HUES6 (cell line): ENCODE results near the gene ICE2.
A peak's percentile ranks its signal among the peaks of the same experiment; 100 is the strongest.

ENCODE experiments used
- H3K27ac ChIP-seq: 2 replicates; pipeline ENCODE4 v1.7.0; 2013; ENCODE audit warnings: low read depth, mild to moderate bottlenecking, low read length, inconsistent platforms
- H3K27me3 ChIP-seq: 2 replicates; pipeline ENCODE4 v1.6.1; 2013; ENCODE audit warnings: low read length; ENCODE audit not compliant: control insufficient read depth, insufficient read depth
- H3K36me3 ChIP-seq: 2 replicates; pipeline ENCODE4 v1.6.1; 2013; ENCODE audit warnings: low read length; ENCODE audit not compliant: control insufficient read depth, insufficient read depth
- H3K4me1 ChIP-seq: 2 replicates; pipeline ENCODE4 v1.6.1; 2013; ENCODE audit warnings: low read length; ENCODE audit not compliant: control insufficient read depth, insufficient read depth
- H3K4me3 ChIP-seq: 2 replicates; pipeline ENCODE4 v1.5.1; 2013; ENCODE audit warnings: low read depth, low read length
- H3K9ac ChIP-seq: one replicate; pipeline ENCODE4 v1.6.1; 2013; ENCODE audit warnings: mild to moderate bottlenecking, low read length
- H3K9me3 ChIP-seq: 2 replicates; pipeline ENCODE4 v1.6.1; 2013; ENCODE audit warnings: low read depth, low read length; ENCODE audit not compliant: control insufficient read depth, insufficient read depth

ICE2 gene

DNA sequence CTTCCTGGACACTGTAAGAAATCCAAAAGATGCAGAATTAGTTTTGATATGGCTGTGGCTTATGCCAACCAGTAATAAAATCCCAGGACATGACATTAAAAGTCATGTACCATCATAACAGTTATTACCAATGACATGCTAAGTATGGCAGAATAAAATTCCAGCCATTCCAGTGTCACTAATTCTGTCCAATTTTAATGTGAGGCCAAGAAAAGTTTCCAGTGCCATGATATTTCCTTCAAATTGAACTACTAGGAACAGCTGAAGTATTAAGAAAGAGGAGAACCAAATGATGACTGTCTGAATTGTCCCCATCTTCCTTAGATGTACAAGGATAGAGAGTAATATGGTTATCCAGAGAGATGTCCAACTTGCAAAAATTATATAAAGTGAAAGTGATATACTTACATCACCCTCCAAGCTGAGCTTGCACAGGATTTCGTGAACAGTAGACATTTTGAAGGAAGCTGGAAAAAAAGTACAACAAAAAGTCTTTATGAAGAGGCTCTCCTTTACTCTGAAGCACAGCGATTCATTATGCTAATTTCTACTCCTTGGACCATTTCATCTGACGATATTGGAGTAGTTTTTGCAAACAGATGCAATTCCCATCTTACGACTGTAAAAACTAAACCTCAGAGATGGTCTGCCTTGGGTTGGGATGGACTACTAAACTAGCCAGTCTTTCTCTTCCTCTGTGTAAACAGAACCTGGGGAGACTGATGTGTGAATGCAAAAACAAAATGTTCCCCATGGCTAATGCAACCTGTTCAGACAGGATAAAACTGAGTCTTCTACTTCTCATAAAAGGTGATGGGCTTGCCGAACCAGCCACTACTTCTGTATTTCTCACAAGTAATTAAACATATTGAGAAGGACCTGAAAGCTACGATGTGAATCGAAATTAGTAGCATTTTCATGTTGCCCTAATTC, 93.1 kb downstream of the ICE2 start:
- Histone ChIP-seq H3K4me3 (no peak overlapping the region), H3K27me3 (no peaks in the 10 kb centered on the region), H3K36me3 (peaks cover 66% of the 10 kb centered on the region), H3K27ac (no peak overlapping the region), H3K4me1 (peaks cover 16% of the 10 kb centered on the region), H3K9ac (no peak overlapping the region), H3K9me3 (no peaks in the 10 kb centered on the region)

DNA sequence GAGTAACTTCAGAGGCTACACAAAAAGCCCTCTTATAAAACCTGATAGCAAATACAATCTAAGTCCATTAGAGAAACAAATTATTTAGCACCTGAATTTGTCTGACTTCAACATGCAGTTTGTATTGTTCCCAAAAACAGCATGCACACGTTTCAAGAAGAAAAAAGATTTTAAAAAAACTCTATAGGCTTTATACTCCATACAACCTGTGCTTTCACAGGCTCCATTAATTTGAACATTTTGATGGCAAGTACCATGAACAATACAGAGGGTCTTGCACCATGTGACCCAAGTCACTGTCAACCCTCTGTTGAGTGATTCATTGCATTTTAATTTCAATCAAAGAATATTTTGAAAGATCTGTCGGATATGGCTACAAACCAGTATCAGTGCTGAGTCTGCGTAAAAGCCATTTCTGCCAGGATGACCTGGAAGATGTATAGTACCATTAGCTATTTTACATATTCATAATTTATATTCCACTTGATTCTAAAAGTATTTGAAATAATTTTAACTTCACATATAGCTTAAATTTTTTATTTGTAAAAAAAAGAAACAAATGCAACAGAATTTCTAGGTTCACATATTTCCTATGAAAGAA, 94.3 kb downstream of the ICE2 start:
- no peak overlapping the region for H3K4me3 ChIP-seq
- H3K36me3 ChIP-seq = peaks cover 68% of the 10 kb centered on the region
- no peaks in the 10 kb centered on the region for H3K9me3 ChIP-seq
- no peak overlapping the region for H3K27ac ChIP-seq
- no peak overlapping the region for H3K9ac ChIP-seq
- no peaks in the 10 kb centered on the region for H3K27me3 ChIP-seq
- peaks cover 7% of the 10 kb centered on the region for H3K4me1 ChIP-seq

DNA sequence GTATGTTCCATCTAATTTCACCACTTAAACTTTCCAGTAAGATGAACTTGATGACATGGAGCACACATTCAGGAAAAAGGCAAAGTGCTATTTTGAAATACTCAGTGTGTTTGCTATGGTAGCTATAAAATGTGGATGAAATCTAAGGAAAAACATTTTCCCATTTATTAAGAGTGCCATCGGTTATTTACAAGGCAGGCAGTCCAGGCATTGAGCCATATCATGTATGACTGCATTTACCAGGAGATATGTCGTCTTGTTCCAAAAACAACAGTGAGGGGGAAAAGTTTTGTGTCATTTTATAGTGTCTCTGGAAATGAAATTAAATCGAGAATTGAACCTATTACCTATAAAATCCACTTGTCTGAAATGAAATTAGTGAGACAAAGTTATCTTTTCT, 94.9 kb downstream of the ICE2 start:
- H3K9me3 ChIP-seq = no peaks in the 10 kb centered on the region
- peaks cover 3% of the 10 kb centered on the region; the same call in 1 of the 2 replicates for H3K4me1 ChIP-seq
- H3K4me3 ChIP-seq = no peak overlapping the region
- H3K36me3 ChIP-seq = peaks cover 67% of the 10 kb centered on the region
- H3K9ac ChIP-seq = no peak overlapping the region
- H3K27me3 ChIP-seq = no peaks in the 10 kb centered on the region
- no peak overlapping the region for H3K27ac ChIP-seq

DNA sequence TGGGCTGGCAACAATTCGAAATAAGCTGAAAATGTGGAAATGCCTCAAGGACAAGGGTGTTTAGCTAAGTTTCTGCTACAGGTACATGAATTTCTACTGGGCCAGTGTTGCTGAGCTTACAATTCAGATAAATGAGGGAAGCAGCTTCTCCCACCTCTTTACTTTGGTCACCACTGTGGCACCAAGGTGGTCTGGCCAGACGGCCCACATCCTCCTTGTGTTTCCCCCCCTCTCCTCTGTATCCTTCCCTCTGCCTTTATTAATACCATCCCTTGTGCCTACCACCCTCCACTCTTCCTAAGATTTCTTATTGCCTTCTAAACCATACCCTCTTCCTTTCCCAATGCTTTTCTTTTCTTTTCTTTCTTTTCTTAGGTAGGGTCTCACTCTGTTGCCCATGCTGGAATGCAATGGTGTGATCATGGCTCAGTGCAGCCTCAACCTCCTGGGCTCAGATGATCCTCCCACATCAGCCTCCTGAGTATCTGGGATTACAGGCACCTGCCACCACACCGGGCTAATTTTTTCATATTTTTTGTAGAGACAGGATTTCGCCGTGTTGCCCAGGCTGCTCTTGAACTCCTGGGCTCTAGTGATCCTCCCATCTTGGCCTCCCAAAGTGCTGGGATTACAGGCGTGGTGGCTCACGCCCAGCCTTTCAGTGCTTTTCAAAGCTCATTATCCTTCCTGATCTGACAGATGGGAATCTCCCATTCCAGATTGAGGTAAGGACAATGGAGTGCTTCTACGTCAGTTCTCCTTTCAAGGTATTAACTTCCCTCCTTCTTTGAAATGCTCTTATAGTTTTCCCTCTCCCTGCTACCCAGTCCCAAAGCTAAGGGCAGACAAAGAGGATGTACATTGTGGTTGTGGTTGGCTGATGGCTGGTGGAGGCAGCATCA, 95.9 kb downstream of the ICE2 start:
- Histone ChIP-seq H3K27ac (no peak overlapping the region), H3K36me3 (peaks cover 73% of the 10 kb centered on the region), H3K4me3 (no peak overlapping the region), H3K27me3 (no peaks in the 10 kb centered on the region), H3K9me3 (no peaks in the 10 kb centered on the region), H3K4me1 (peaks cover 3% of the 10 kb centered on the region; the same call in 1 of the 2 replicates), H3K9ac (no peak overlapping the region)

DNA sequence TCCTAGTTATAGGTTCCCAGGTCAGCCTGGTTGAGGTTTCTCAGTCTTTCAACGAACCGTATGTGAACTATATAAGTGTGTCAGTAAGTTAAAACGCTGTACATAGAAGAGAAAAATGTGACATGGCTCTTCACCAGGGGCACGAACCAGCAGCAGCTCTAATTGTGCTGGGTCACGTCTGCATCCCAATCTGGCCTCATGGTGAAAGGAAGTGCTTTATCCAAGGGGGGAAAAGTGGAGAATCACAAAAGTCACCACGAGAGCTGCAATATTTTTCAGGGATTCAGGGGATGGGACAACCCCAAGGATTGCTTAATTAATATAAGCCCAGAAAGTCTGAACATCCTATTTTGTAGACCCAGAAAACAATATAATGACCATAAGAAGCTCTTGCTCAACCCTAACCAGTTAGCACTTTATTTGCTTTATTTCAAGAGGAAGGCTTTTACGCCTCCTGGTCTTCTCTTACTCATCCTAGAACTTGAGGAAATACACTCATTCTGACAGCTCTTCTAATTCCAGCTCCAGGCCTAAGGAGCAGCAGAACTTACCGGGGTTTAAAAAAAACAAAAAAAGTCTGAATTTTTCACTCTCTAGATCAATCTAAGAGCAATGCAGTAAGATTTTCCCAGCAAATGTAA, 97.7 kb downstream of the ICE2 start:
- Histone ChIP-seq H3K4me3 (no peak overlapping the region), H3K9me3 (no peaks in the 10 kb centered on the region), H3K36me3 (peaks cover 77% of the 10 kb centered on the region), H3K27me3 (no peaks in the 10 kb centered on the region), H3K27ac (no peak overlapping the region), H3K9ac (no peak overlapping the region), H3K4me1 (peaks cover 7% of the 10 kb centered on the region; the same call in 1 of the 2 replicates)

DNA sequence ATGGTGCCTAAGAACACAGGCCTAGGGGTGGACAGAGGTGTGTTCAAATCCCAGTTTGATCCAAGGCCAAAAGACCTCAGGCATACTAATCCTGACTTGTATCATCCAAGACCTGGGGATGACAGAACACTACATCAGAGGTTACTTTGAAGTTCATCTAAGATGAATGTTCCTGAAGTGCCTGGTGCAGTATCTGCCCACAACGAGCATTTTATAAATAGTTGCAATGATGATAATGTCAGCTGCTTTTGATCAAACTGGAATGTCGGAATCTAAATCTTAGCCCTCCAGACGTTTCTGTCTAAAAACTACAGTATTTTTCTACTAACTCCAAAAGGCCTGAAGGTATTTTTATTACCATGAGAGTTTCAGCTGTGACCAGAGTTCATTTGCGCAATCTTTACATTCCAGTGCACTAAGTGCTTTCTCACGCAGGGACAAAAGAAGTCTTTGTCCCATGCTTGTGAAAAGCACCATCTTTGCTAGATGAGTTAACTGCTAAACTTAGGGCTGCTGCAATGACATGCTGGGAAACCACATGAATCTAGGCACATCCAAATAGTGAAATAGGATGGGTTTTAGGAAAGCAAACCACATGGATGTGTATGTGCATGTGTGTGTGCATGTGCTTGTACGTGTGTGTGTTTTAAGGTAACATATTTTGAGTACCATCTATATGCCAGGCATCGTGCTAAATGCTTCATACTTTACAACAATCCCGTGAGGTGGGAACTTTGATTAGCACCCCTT, 99.2 kb downstream of the ICE2 start:
- Histone ChIP-seq H3K4me1 (peaks cover 20% of the 10 kb centered on the region), H3K36me3 (peaks cover 74% of the 10 kb centered on the region), H3K27ac (no peak overlapping the region), H3K27me3 (no peaks in the 10 kb centered on the region), H3K9me3 (no peaks in the 10 kb centered on the region), H3K4me3 (no peak overlapping the region), H3K9ac (no peak overlapping the region)

DNA sequence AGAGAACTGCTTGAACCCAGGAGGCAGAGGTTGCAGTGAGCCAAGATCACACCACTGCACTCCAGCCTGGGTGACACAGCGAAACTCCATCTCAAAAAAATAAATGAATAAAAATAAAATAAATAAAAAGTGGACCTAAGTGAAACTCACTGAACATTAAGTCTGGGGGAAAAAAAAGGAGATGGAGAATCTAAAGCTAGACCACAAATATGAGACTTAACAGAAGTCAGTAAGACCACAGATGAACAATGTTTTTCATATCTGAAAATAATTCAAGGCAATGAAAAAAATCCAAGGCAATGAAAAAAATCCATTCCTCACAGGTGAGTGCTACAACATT, 99.8 kb downstream of the ICE2 start:
- Histone ChIP-seq H3K4me1 (peaks cover 26% of the 10 kb centered on the region), H3K4me3 (no peak overlapping the region), H3K27me3 (no peaks in the 10 kb centered on the region), H3K9me3 (no peaks in the 10 kb centered on the region), H3K27ac (no peak overlapping the region), H3K9ac (no peak overlapping the region), H3K36me3 (peaks cover 74% of the 10 kb centered on the region)

DNA sequence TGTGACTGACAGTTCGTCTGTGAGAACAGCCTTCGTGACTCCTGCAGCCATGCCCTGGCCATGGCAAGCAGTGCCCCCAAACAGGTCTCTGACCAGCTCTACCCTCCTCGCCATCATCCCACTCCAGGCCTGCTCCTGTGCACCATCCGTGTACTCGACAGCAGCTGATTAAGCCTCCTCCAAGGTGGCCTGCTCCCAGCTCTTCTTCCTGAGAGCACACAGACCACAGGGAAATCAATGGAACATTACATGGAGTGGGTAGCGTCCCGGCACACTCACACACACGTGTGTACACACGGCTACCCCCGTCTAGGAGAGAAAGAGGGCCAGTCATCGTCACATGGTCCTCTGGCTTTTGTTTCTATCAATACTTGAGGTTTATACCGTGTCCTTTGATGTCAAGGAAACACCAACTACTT, 102.3 kb downstream of the ICE2 start:
- peaks cover 31% of the 10 kb centered on the region for H3K4me1 ChIP-seq
- peak overlapping the region; percentile 1 for H3K9ac ChIP-seq
- peaks cover 73% of the 10 kb centered on the region for H3K36me3 ChIP-seq

DNA sequence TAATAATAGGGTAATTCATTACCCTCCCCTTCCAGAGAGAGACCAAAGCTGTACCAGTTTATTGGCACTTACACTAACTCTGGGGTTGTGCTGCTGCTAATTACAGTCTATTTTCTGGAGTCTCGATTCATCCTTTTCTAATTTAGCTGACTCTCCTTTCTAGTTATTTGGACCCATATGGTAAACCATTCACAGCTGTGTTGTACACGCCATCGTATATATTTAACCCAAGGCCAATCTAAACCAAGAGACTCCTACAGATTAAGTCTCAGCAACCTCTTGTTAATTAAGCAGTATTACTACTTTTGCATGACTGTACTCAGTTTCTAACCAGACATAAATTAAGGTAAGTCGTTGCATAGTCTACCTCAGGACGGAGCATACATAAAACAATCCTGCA, 103.6 kb downstream of the ICE2 start:
- Histone ChIP-seq H3K27ac (no peak overlapping the region), H3K36me3 (peaks cover 75% of the 10 kb centered on the region), H3K4me1 (peaks cover 31% of the 10 kb centered on the region)

More for the DNA sequence above, 102.3 kb downstream of the ICE2 start:
- H3K4me3 ChIP-seq = no peak overlapping the region
- no peak overlapping the region for H3K27ac ChIP-seq
- no peaks in the 10 kb centered on the region for H3K27me3 ChIP-seq
- no peaks in the 10 kb centered on the region for H3K9me3 ChIP-seq

DNA sequence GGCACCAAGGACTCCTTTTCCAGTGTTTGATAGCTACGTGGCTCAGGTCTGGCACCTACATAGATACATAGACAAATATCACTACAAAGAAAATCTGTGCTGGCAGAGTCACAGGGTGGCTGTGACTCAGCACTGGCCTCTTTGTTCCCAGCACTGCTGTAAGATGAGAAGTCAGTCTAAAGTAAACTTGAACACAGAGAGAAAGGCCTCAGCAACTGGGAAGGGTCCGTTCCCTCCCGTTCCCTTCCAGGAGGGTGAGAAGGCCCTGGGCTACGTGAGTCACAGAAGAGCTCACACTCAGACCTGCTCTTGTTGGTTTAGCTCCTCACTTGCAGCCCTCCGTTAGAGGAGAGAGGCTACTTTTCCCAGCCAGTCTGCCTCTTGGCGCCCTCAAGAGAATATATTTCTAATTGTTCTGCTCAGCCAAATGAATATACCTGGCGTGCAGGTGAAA, 104.3 kb downstream of the ICE2 start:
- no peaks in the 10 kb centered on the region for H3K9me3 ChIP-seq
- H3K36me3 ChIP-seq = peaks cover 76% of the 10 kb centered on the region
- peak overlapping the region; percentile 69 for H3K27ac ChIP-seq
- no peak overlapping the region for H3K4me3 ChIP-seq
- peaks cover 4% of the 10 kb centered on the region; the same call in 1 of the 2 replicates for H3K27me3 ChIP-seq
- peaks cover 28% of the 10 kb centered on the region for H3K4me1 ChIP-seq
- H3K9ac ChIP-seq = peak overlapping the region; percentile 65

More for the DNA sequence above, 103.6 kb downstream of the ICE2 start:
- Histone ChIP-seq H3K9ac (no peak overlapping the region), H3K4me3 (no peak overlapping the region), H3K27me3 (no peaks in the 10 kb centered on the region), H3K9me3 (no peaks in the 10 kb centered on the region)
